Testis (tissue), 3 donors: ENCODE results near the gene STK24. TPM values are rescaled to one million over a fixed set of nuclear protein-coding genes. Genes with fewer than 3 reads are reported as not detected.

Source experiments
- DNase-seq: peaks from one replicate; pipeline ENCODE4 v3.0.0-alpha.2; 2019
- H3K27ac ChIP-seq, 2 donors: fragments of 200-600 bp; sonication (generic); one replicate each; pipeline ENCODE4 v1.5.1; 2019
- H3K27me3 ChIP-seq: fragments of 200-600 bp; sonication (generic); one replicate; pipeline ENCODE4 v1.5.1; 2019
- H3K36me3 ChIP-seq: fragments of 200-600 bp; sonication (generic); one replicate; pipeline ENCODE4 v1.5.1; 2017; ENCODE audit warnings: low read depth; ENCODE audit errors: missing control alignments
- H3K4me1 ChIP-seq: fragments of 200-600 bp; sonication (generic); one replicate; pipeline ENCODE4 v1.5.1; 2019
- H3K4me3 ChIP-seq, 2 donors: fragments of 200-600 bp; sonication (generic); one replicate each; pipeline ENCODE4 v1.5.1; 2017 to 2019
- H3K9me3 ChIP-seq: fragments of 200-600 bp; sonication (generic); one replicate; pipeline ENCODE4 v1.5.1; 2017
- POLR2A ChIP-seq: fragments of 450-650 bp; IDR thresholded peaks from one replicate; pipeline ENCODE4 v1.6.1; 2017; ENCODE audit warnings: antibody characterized with exemption, mild to moderate bottlenecking, moderate library complexity
- WGBS, 2 donors: methylation state at CpG; one replicate each; pipeline ENCODE4 v1.1.5; 2018; 5-methylcytosine and 5-hydroxymethylcytosine counted together
- intact Hi-C: fragments of 100-400 bp; cut with DNase I; formaldehyde crosslinking; loops from one replicate; pipeline ENCODE4 v1.15.1; 2023; ENCODE audit warnings: low total_unique reads
- polyA plus RNA-seq: library from polyadenylated mRNA; stranded (reverse); fragments of 350-450 nt; fragmentation: Illumina TruSeq; extraction: RNeasy Lipid Tissue Mini Kit (QIAGEN cat#74804); gene quantifications from one replicate; pipeline ENCODE4 v1.2.3, GENCODE V29; 2014; ENCODE audit warnings: low read depth, low replicate concordance; ENCODE audit not compliant: insufficient read depth
- total RNA-seq, 2 donors: library from RNA; depleted of rRNA; stranded (reverse); fragments of >200 nt; gene quantifications; one replicate each; pipeline ENCODE4 v1.2.3, GENCODE V29; 2016
- TF ChIP-seq, protein P1 (sequence below), 3 experiments: fragments of 450-650 bp in 2 of 3; fragments of 200-600 bp in 1 of 3; sonication (generic) in 1 of 3; IDR thresholded peaks; one replicate each; pipeline ENCODE4 v1.5.1; 2016 to 2019; ENCODE audit warnings: antibody characterized with exemption in 3 of 3, mild to moderate bottlenecking in 2 of 3, moderate library complexity in 1 of 3

Gene STK24
- total and polyA plus RNA-seq, 3 donors from 2014 or later: 97.4 to 172 (median 151) TPM

DNA sequence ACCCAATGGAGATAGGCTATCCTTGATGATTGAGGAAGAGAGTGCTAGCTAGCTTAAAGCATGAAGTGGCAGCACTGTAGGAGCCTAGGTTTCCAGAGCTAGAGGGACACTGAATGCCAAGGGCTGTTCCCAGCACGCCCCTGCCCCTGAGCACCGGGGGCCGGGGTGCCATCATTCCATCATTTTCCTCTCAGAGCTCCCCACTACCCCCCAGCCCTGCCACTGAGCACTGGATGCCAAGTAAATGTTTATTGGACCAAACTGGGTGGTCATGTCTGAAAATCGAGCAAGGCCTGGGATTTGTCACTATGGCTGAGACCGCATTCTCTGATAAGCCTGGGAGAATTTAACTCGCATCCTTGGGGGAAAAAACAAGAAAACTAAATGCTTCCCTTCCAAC lies 142.8 kb downstream of the STK24 start:
- intact Hi-C loops: no loop called here
- H3K27me3 ChIP-seq: no peaks in the 10 kb centered on the region
- no peaks in the 10 kb centered on the region for H3K9me3 ChIP-seq
- H3K4me3 ChIP-seq: no peak overlapping the region
- WGBS, 2 donors: 93 to 96% methylated on average over 6 of the region's 6 CpGs
- no peaks in the 10 kb centered on the region for H3K4me1 ChIP-seq
- H3K27ac ChIP-seq: no peak overlapping the region
- no peak for DNase-seq
- H3K36me3 ChIP-seq: no peaks in the 10 kb centered on the region
- no peak for TF ChIP-seq POLR2A
- TF ChIP-seq, protein P1, sequence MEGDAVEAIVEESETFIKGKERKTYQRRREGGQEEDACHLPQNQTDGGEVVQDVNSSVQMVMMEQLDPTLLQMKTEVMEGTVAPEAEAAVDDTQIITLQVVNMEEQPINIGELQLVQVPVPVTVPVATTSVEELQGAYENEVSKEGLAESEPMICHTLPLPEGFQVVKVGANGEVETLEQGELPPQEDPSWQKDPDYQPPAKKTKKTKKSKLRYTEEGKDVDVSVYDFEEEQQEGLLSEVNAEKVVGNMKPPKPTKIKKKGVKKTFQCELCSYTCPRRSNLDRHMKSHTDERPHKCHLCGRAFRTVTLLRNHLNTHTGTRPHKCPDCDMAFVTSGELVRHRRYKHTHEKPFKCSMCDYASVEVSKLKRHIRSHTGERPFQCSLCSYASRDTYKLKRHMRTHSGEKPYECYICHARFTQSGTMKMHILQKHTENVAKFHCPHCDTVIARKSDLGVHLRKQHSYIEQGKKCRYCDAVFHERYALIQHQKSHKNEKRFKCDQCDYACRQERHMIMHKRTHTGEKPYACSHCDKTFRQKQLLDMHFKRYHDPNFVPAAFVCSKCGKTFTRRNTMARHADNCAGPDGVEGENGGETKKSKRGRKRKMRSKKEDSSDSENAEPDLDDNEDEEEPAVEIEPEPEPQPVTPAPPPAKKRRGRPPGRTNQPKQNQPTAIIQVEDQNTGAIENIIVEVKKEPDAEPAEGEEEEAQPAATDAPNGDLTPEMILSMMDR (IDR thresholded peaks at IDR 0.05): no peak

DNA sequence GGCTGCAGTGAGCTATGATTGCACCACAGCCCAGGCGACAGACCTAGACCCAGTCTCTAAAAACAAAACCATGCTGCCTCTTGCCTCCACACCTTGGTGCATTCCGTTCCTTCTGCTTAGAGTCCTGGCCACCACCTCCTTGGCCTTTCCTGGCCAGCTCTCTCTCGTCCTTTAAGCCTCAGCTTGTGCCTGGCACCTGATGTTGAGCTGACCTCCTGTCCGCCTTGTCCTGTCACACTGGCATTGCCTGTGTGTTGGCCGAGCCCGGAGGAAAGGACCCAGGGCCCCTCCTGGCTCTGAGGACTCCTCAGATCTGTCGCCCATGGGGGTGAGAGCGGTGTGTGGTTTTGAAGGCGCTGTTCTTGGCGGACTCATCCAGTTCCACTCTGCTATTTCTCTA lies 143.3 kb downstream of the STK24 start:
- WGBS, 2 donors: 91 to 94% methylated on average over 10 of the region's 10 CpGs
- H3K27me3 ChIP-seq: no peaks in the 10 kb centered on the region
- no peaks in the 10 kb centered on the region for H3K4me1 ChIP-seq
- no peak overlapping the region for H3K27ac ChIP-seq
- no peaks in the 10 kb centered on the region for H3K36me3 ChIP-seq
- TF ChIP-seq POLR2A: no peak
- TF ChIP-seq, protein P1 (IDR thresholded peaks at IDR 0.05): no peak
- H3K4me3 ChIP-seq: no peak overlapping the region
- intact Hi-C loops: no loop called here
- DNase-seq: no peak
- H3K9me3 ChIP-seq: no peaks in the 10 kb centered on the region

DNA sequence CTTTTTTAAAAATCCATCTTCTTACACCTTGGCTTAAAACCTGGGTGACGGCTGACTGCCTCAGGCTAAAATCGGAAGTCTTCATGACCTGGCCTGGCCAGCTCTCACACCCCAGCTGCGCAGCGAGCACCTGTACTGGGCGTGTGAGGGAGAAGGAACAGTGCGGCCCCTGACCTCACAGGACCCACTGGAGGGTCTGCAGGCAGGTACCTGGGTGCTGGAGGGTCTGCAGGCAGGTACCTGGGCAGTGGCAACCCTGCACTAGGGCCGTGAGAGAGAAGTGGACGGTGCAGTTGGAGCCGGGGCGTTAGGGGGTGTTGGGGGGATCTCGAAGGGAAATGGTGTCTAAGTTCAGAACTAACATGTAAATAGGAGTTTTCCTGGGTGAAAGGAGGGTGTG lies 144.3 kb downstream of the STK24 start:
- H3K36me3 ChIP-seq: no peaks in the 10 kb centered on the region
- no peak overlapping the region for H3K27ac ChIP-seq
- 90 to 98% methylated on average over 11 of the region's 11 CpGs for WGBS, 2 donors
- TF ChIP-seq POLR2A: no peak
- TF ChIP-seq, protein P1 (IDR thresholded peaks at IDR 0.05): no peak
- intact Hi-C loops: no loop called here
- no peaks in the 10 kb centered on the region for H3K27me3 ChIP-seq
- no peaks in the 10 kb centered on the region for H3K4me1 ChIP-seq
- no peaks in the 10 kb centered on the region for H3K9me3 ChIP-seq
- no peak for DNase-seq
- no peak overlapping the region for H3K4me3 ChIP-seq

DNA sequence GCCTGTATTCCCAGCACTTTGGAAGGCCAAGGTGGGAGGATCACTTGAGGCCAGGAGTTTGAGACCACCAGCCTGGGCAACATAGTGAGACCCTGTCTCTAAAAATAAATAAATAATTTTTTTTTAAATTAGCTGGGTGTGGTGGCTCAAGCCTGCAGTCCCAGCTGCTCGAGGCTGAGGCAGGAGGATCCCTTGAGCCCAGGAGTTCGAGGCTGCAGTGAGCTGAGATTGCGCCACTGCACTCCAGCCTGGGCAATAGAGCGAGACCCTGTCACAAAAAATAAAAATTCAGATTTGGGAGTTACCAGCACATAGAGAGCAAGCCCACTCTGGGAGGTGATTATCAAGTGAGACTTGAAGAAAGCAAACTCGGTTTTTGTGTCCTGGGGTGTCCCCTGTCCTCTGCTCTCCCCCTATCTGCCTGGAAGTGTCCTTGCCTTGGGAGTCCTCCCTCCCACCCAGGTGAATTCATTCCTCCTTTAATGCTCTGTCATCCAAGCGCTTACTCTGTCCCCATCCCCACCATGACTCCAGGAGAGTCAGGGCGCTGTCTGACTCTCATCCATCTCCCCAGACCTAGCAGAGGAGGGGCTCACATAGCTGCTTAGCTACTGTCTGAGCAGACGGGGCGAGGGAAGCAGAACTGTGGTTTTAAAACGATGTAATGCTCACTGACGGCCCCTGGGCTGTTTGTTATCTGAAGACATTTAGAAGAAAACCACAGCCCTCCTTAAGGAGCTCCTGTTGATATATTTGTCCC lies 146.8 kb downstream of the STK24 start:
- no peak overlapping the region for H3K27ac ChIP-seq
- no peak overlapping the region for H3K4me3 ChIP-seq
- no peaks in the 10 kb centered on the region for H3K36me3 ChIP-seq
- H3K27me3 ChIP-seq: no peaks in the 10 kb centered on the region
- TF ChIP-seq POLR2A: no peak
- TF ChIP-seq, protein P1 (IDR thresholded peaks at IDR 0.05): no peak
- no peak for DNase-seq
- H3K4me1 ChIP-seq: no peaks in the 10 kb centered on the region
- intact Hi-C loops: no loop called here
- H3K9me3 ChIP-seq: no peaks in the 10 kb centered on the region
- 79 to 81% methylated on average over 11 of the region's 11 CpGs for WGBS, 2 donors

DNA sequence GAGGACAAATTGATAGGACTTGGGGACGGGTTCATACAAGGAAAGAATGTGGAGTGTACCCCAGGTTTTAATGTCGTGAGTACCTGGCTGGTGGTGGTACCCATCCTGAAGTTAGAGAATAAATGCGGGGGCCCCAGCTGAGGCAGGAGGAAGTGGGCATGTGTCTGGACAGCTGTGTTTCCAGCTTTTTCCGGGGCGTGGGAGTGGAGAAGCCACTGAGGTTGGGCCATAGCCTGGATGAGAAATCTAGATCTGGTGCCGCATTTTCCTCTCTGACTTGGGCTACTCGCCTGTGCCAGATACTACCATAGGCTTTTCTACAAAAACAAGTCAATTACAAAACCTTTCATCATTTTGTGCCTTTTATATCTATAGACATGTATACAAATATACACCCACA lies 147.4 kb downstream of the STK24 start:
- H3K27me3 ChIP-seq: no peaks in the 10 kb centered on the region
- intact Hi-C loops: no loop called here
- TF ChIP-seq, protein P1 (IDR thresholded peaks at IDR 0.05): no peak
- 93 to 96% methylated on average over 7 of the region's 7 CpGs for WGBS, 2 donors
- H3K4me1 ChIP-seq: no peaks in the 10 kb centered on the region
- no peak for DNase-seq
- no peak overlapping the region for H3K4me3 ChIP-seq
- H3K27ac ChIP-seq: no peak overlapping the region
- H3K36me3 ChIP-seq: no peaks in the 10 kb centered on the region
- no peaks in the 10 kb centered on the region for H3K9me3 ChIP-seq
